ENCODE results near the gene CXCL12.

The CXCL12 gene

DNA sequence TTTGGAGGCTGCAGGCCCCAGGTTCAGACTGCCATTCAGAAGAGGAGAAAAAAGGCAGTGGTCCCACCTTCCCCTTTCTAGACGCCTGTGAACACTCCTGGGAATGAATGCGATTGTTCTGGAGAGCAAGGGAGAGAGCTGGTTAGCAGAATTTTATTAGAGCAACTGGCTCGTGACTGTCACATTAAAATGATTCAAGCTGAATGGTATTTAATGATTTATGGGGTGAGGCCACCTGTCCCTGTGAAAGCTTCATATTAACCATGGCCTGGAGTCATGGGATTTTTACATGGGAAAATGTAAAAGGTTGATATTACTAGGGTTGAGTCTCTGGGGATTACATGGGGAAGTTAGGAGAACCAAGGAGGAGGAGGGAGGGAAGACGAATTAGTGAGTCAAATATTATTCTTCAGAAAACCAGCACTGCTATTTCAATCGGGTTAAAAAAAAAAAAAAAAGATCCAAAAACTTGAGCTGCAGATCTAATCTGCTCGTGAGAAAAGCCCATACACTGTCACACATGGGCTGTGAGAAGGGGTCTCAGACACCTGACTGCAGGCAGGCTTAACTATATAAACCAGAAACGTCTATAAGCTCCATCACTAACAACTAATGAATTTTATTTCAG is 8.3 kb downstream of the CXCL12 start:
- no peak for TF ChIP-seq CTCF (IDR thresholded peaks at IDR 0.05; ENCODE audit: extremely low read depth, missing control alignments)
- no peak for DNase-seq (ENCODE audit: low spot score)

- TF ChIP-seq CTCF (IDR thresholded peaks at IDR 0.05; ENCODE audit: extremely low read depth, missing control alignments), result no peak
- no peak for DNase-seq (ENCODE audit: low spot score)
These were observed 10.7 kb downstream of the CXCL12 start for GRCh38 chr10:44374155-44374554.

GRCh38 chr10:44373341-44373995 is 11.4 kb downstream of the CXCL12 start:
- no peak for DNase-seq (ENCODE audit: low spot score)
- no peak for TF ChIP-seq CTCF (IDR thresholded peaks at IDR 0.05; ENCODE audit: extremely low read depth, missing control alignments)

DNA sequence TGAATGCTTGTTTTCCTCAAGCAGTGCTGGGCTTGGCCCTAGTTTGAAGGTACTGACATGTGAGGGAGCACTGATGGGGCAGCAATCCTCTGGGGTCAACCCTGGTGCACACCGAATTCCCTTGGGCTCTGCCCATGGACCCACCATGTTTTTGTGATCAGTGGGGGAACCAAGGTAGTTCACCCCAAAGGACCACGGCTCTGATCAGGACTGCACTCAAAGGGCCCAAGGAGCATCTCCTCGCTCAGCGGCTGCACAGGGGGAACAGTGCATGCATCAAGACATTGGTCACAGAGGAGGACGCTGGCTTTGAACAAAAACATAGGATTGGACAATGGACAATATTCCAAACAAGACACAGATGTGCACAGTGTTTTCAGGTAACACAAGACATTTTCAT is 12.7 kb downstream of the CXCL12 start:
- no peak for DNase-seq (ENCODE audit: low spot score)
- TF ChIP-seq CTCF (IDR thresholded peaks at IDR 0.05; ENCODE audit: extremely low read depth, missing control alignments), result no peak

- no peak for DNase-seq (ENCODE audit: low spot score)
- no peak for TF ChIP-seq CTCF (IDR thresholded peaks at IDR 0.05; ENCODE audit: extremely low read depth, missing control alignments)
These were observed 14.1 kb downstream of the CXCL12 start for GRCh38 chr10:44370731-44371248.

DNA sequence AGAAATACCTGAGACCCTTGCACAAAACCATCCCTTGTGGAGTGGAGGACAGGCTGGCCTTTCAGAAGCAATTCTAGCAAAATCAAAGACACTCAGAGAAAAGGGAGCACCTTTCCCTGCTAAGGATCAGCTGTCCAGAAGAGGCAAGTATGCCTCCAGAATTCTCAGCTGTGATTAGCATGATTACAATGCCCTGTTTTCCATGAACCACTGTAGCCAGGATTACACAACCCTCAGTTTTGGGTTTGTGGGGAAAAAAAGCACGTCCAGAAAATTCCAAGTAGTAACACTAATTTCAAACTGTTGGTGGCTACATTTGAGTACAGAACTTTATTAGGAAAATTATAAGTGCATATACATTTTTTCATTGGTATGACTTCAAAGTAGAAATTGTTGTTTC is 15.0 kb downstream of the CXCL12 start:
- no peak for DNase-seq (ENCODE audit: low spot score)
- TF ChIP-seq CTCF (IDR thresholded peaks at IDR 0.05; ENCODE audit: extremely low read depth, missing control alignments), result no peak

GRCh38 chr10:44369296-44369695 is 15.6 kb downstream of the CXCL12 start:
- no peak for DNase-seq (ENCODE audit: low spot score)
- TF ChIP-seq CTCF (IDR thresholded peaks at IDR 0.05; ENCODE audit: extremely low read depth, missing control alignments), result no peak
